HCT116 (cell line): ENCODE results near the gene COL23A1. TPM values are rescaled to one million over a fixed set of nuclear protein-coding genes. Genes with fewer than 3 reads are reported as not detected.

Experiments
- ATAC-seq: fragments of 200-7000 bp; cut with Tn5 transposase; 2 replicates; pipeline ENCODE4 v1.9.1; 2020; ENCODE audit warnings: mild to moderate bottlenecking, moderate library complexity
- BruUV-seq: library from RNA; stranded (reverse); fragments of 400-500 nt; replicated peaks from 2 replicates; lab custom pipeline; 2021; lab: Mats Ljungman, UMichigan
- CTCF ChIA-PET: fragments of 300-600 bp; sonication (Branson Sonifier 250); formaldehyde crosslinking; loops from one replicate; lab custom pipeline; 2021; ENCODE audit warnings: antibody characterized with exemption; lab: Charles Lee
- POLR2A ChIA-PET: fragments of 300-600, 350-600 bp; sonication (Branson Sonifier 250); formaldehyde crosslinking; loops from one replicate; lab custom pipeline; 2021; ENCODE audit warnings: antibody characterized with exemption; lab: Charles Lee
- RAD21 ChIA-PET, 2 experiments: fragments of 300-600 bp; sonication (Branson Sonifier 250); formaldehyde crosslinking; loops; one replicate each; lab custom pipeline; 2023; ENCODE audit warnings: low total read pairs in 2 of 2; ENCODE audit not compliant: uncharacterized antibody in 2 of 2, unreplicated experiment in 2 of 2, low non-redundant PET in 1 of 2; lab: Charles Lee
- DNase-seq: peaks from one replicate; pipeline ENCODE4 v3.0.0-alpha.2; 2010; ENCODE audit warnings: low read depth, low spot score
- H2AFZ ChIP-seq: fragments of 200-600 bp; shearing (Covaris generic), sonication (generic); 2 replicates; pipeline ENCODE4 v1.6.1; 2017; ENCODE audit warnings: low read depth, mixed run types, mixed read lengths, antibody characterized with exemption, low read length; ENCODE audit not compliant: poor library complexity, severe bottlenecking
- H3K27ac ChIP-seq: 2 replicates; pipeline ENCODE4 v1.5.1; 2012; ENCODE audit warnings: low read depth, low read length
- H3K27me3 ChIP-seq: fragments of 200-600 bp; sonication (generic); 2 replicates; pipeline ENCODE4 v1.6.1; 2016; ENCODE audit warnings: mixed run types, low read length, mixed read lengths; ENCODE audit not compliant: insufficient read depth
- H3K36me3 ChIP-seq, 2 experiments: fragments of 200-500 bp in 1 of 2; fragments of 200-600 bp in 1 of 2; sonication (Bioruptor generic) in 1 of 2; sonication (generic) in 1 of 2; 2 replicates each; pipeline versions ENCODE4 v1.5.1 to v1.6.1; 2014 to 2016; ENCODE audit warnings: low read length in 2 of 2, inconsistent platforms in 1 of 2, mixed read lengths in 1 of 2, mixed run types in 1 of 2; ENCODE audit not compliant: insufficient read depth in 2 of 2, control insufficient read depth in 1 of 2
- H3K4me1 ChIP-seq, 2 experiments: fragments of 200-600 bp in 1 of 2; sonication (generic) in 1 of 2; 2 replicates each; pipeline versions ENCODE4 v1.5.1 to v1.6.1; 2012 to 2017; ENCODE audit warnings: low read length in 2 of 2, inconsistent platforms in 1 of 2, mild to moderate bottlenecking in 1 of 2, mixed read lengths in 1 of 2, mixed run types in 1 of 2, moderate library complexity in 1 of 2; ENCODE audit not compliant: insufficient read depth in 2 of 2, control insufficient read depth in 1 of 2
- H3K4me2 ChIP-seq: fragments of 200-600 bp; sonication (generic); 2 replicates; pipeline ENCODE4 v1.6.1; 2017; ENCODE audit warnings: mixed run types, low read length, mixed read lengths
- H3K4me3 ChIP-seq, 2 experiments: fragments of 200-600 bp in 1 of 2; sonication (generic) in 1 of 2; replicated peaks in 1 of 2; 2 replicates each; pipeline ENCODE4 v1.5.1; 2011 to 2016; ENCODE audit warnings: low read length in 2 of 2, control low read depth in 1 of 2, low read depth in 1 of 2, mild to moderate bottlenecking in 1 of 2, mixed read lengths in 1 of 2, mixed run types in 1 of 2
- H3K79me2 ChIP-seq: fragments of 200-600 bp; sonication (generic); 2 replicates; pipeline ENCODE4 v1.6.1; 2017; ENCODE audit warnings: mild to moderate bottlenecking, mixed run types, low read length, moderate library complexity, mixed read lengths; ENCODE audit not compliant: insufficient read depth
- H3K9ac ChIP-seq: fragments of 200-600 bp; sonication (generic); 2 replicates; pipeline ENCODE4 v1.6.1; 2016; ENCODE audit warnings: low read length, mixed read lengths
- H3K9me2 ChIP-seq: fragments of 200-600 bp; sonication (generic), shearing (Covaris generic); 2 replicates; pipeline ENCODE4 v1.6.1; 2017; ENCODE audit warnings: mixed run types, mild to moderate bottlenecking, moderate library complexity; ENCODE audit not compliant: insufficient read depth
- H3K9me3 ChIP-seq, 2 experiments: fragments of 200-500 bp in 1 of 2; fragments of 200-600 bp in 1 of 2; sonication (Bioruptor generic) in 1 of 2; sonication (generic) in 1 of 2; 2 replicates each; pipeline ENCODE4 v1.6.1; 2014 to 2017; ENCODE audit warnings: low read length in 2 of 2, mixed read lengths in 2 of 2, inconsistent platforms in 1 of 2, low read depth in 1 of 2, mild to moderate bottlenecking in 1 of 2, mixed run types in 1 of 2, moderate library complexity in 1 of 2; ENCODE audit not compliant: control insufficient read depth in 1 of 2, insufficient read depth in 1 of 2
- H4K20me1 ChIP-seq: fragments of 200-600 bp; sonication (generic), shearing (Covaris generic); 2 replicates; pipeline ENCODE4 v1.6.1; 2017; ENCODE audit warnings: mixed run types, mild to moderate bottlenecking, moderate library complexity; ENCODE audit not compliant: insufficient read depth
- ATF3 ChIP-seq: IDR thresholded peaks from 2 replicates; pipeline ENCODE4 v1.6.1; 2012
- CEBPB ChIP-seq: IDR thresholded peaks from 2 replicates; pipeline ENCODE4 v1.6.1; 2012; ENCODE audit warnings: low read depth
- CTCF ChIP-seq, 3 experiments: fragments of 200-600 bp in 1 of 3; sonication (generic) in 1 of 3; IDR thresholded peaks in 2 of 3; conservative IDR thresholded peaks in 1 of 3; 2 replicates each; pipeline ENCODE4 v1.5.1; 2012 to 2017; ENCODE audit warnings: low read depth in 2 of 3, low read length in 2 of 3, antibody characterized with exemption in 1 of 3, borderline replicate concordance in 1 of 3, control low read depth in 1 of 3, mild to moderate bottlenecking in 1 of 3, mixed read lengths in 1 of 3, mixed run types in 1 of 3, moderate library complexity in 1 of 3; ENCODE audit not compliant: insufficient read depth in 1 of 3
- EGR1 ChIP-seq: IDR thresholded peaks from 2 replicates; pipeline ENCODE4 v1.6.1; 2012; ENCODE audit warnings: low read depth
- ELF1 ChIP-seq: IDR thresholded peaks from 2 replicates; pipeline ENCODE4 v1.6.1; 2012; ENCODE audit warnings: low read depth, borderline replicate concordance
- FOSL1 ChIP-seq: IDR thresholded peaks from 2 replicates; pipeline ENCODE4 v1.6.1; 2012; ENCODE audit warnings: low read depth
- JUND ChIP-seq: IDR thresholded peaks from 2 replicates; pipeline ENCODE4 v1.6.1; 2012
- POLR2AphosphoS5 ChIP-seq: IDR thresholded peaks from 2 replicates; pipeline ENCODE4 v1.6.1; 2011; ENCODE audit warnings: mild to moderate bottlenecking, low read depth, low read length, moderate library complexity
- RAD21 ChIP-seq: IDR thresholded peaks from 2 replicates; pipeline ENCODE4 v1.6.1; 2012; ENCODE audit warnings: low read depth, mild to moderate bottlenecking
- REST ChIP-seq: IDR thresholded peaks from 2 replicates; pipeline ENCODE4 v1.6.1; 2012; ENCODE audit warnings: low read depth
- SIN3A ChIP-seq: IDR thresholded peaks from 2 replicates; pipeline ENCODE4 v1.6.1; 2012; ENCODE audit warnings: low read depth
- TCF7L2 ChIP-seq: IDR thresholded peaks from 2 replicates; pipeline ENCODE4 v1.7.0; 2011; ENCODE audit warnings: borderline replicate concordance, inconsistent platforms; ENCODE audit not compliant: insufficient read depth, insufficient read length; ENCODE audit errors: extremely low read depth
- YY1 ChIP-seq: IDR thresholded peaks from 2 replicates; pipeline ENCODE4 v1.6.1; 2011; ENCODE audit warnings: low read length, low read depth, moderate library complexity, mild to moderate bottlenecking; ENCODE audit not compliant: insufficient replicate concordance; ENCODE audit errors: extremely low read depth
- ZNF274 ChIP-seq: fragments of 200-500 bp; sonication (Bioruptor generic); IDR thresholded peaks from 2 replicates; pipeline ENCODE4 v1.6.1; 2014; ENCODE audit warnings: mild to moderate bottlenecking, low read depth, low read length, inconsistent platforms
- intact Hi-C: fragments of 100-400 bp; cut with micrococcal nuclease; formaldehyde crosslinking; loops from 2 replicates; pipeline ENCODE4 v1.10.0; 2022
- total RNA-seq: library from RNA; stranded (reverse); gene quantifications from one replicate; pipeline ENCODE4 v1.2.1, GENCODE V29; 2021; ENCODE audit not compliant: unreplicated experiment

COL23A1 gene
- total RNA-seq, 1 experiment from 2014 or later, result not detected

GRCh38 chr5:178356431-178356872 is 233.7 kb downstream of the COL23A1 start:
- RAD21 ChIA-PET, result no interaction called here
- no peaks in the 10 kb centered on the region for H3K4me1 ChIP-seq
- H3K27ac ChIP-seq, result no peak overlapping the region
- POLR2A ChIA-PET, result no interaction called here
- no peak overlapping the region for H2AFZ ChIP-seq
- no peaks in the 10 kb centered on the region for H3K79me2 ChIP-seq
- intact Hi-C loops, result no loop called here
- CTCF ChIA-PET, result no interaction called here
- DNase-seq (no peak), ATAC-seq (no peak; the same call in 1 of the 2 replicates)
- no peak overlapping the region for H3K4me2 ChIP-seq
- TF ChIP-seq JUND, result no peak
- no peak for TF ChIP-seq TCF7L2
- no peak for TF ChIP-seq SIN3A
- no peak for TF ChIP-seq POLR2AphosphoS5
- no peaks in the 10 kb centered on the region for H3K9me3 ChIP-seq
- BruUV-seq, result no TSS peak
- H3K36me3 ChIP-seq, result no peaks in the 10 kb centered on the region
- H3K9ac ChIP-seq, result no peak overlapping the region
- H3K9me2 ChIP-seq, result no peaks in the 10 kb centered on the region
- peaks cover 4% of the 10 kb centered on the region; the same call in 1 of the 2 replicates for H3K27me3 ChIP-seq
- no peak overlapping the region for H3K4me3 ChIP-seq
- no peaks in the 10 kb centered on the region for H4K20me1 ChIP-seq

- H3K9me3 ChIP-seq, result no peaks in the 10 kb centered on the region
- CTCF ChIA-PET, result no interaction called here
- H3K27ac ChIP-seq, result no peak overlapping the region
- no peaks in the 10 kb centered on the region for H3K9me2 ChIP-seq
- no peaks in the 10 kb centered on the region for H3K4me1 ChIP-seq
- H3K36me3 ChIP-seq, result no peaks in the 10 kb centered on the region
- no peak overlapping the region for H3K4me3 ChIP-seq
- no TSS peak for BruUV-seq
- no peak overlapping the region for H3K4me2 ChIP-seq
- ATAC-seq (no peak), DNase-seq (no peak)
- no peak overlapping the region for H3K9ac ChIP-seq
- H3K27me3 ChIP-seq, result peaks cover 4% of the 10 kb centered on the region; the same call in 1 of the 2 replicates
- H4K20me1 ChIP-seq, result no peaks in the 10 kb centered on the region
- H2AFZ ChIP-seq, result no peak overlapping the region
- POLR2A ChIA-PET, result no interaction called here
- intact Hi-C loops, result no loop called here
- RAD21 ChIA-PET, result interaction anchor here in 1 of 2 experiments (0.6 kb wide), 1 partner anchor 1230 kb away, joined by 6 read pairs; no protein-coding TSS in a partner anchor
- H3K79me2 ChIP-seq, result no peaks in the 10 kb centered on the region
- TF ChIP-seq ELF1 (no peak), RAD21 (no peak), EGR1 (no peak), REST (no peak), ZNF274 (no peak), CEBPB (no peak), CTCF (IDR thresholded peaks at IDR 0.05 in 2 of 3, conservative IDR thresholded peaks at IDR 0.05 in 1 of 3; ENCODE audit: borderline replicate concordance in 1 of 3, insufficient read depth in 1 of 3, low read depth in 2 of 3, low read length in 2 of 3) (no peak), FOSL1 (no peak), ATF3 (no peak), YY1 (no peak)
Measured at GRCh38 chr5:178355671-178356070, 234.5 kb downstream of the COL23A1 start.
